HG03565 (cell line): Measurements from ENCODE around the gene BCDIN3D.

ENCODE experiments used
- ATAC-seq: cut with Tn5 transposase; IDR thresholded peaks from one replicate; pipeline ENCODE4 v1.9.1; 2021; ENCODE audit warnings: mild to moderate bottlenecking, moderate library complexity; ENCODE audit not compliant: unreplicated experiment

The BCDIN3D gene

GRCh38 chr12:49800421-49801140 is 42.3 kb downstream of the BCDIN3D start:
- ATAC-seq: no peak

GRCh38 chr12:49798934-49799333 is 44.0 kb downstream of the BCDIN3D start:
- ATAC-seq: no peak

GRCh38 chr12:49798248-49798647 is 44.7 kb downstream of the BCDIN3D start:
- ATAC-seq: no peak

- ATAC-seq: no peak
These were observed 45.5 kb downstream of the BCDIN3D start for GRCh38 chr12:49797449-49797776.

GRCh38 chr12:49796606-49797448 is 46.1 kb downstream of the BCDIN3D start:
- ATAC-seq: no peak

GRCh38 chr12:49796155-49796554 is 46.8 kb downstream of the BCDIN3D start:
- ATAC-seq: no peak

GRCh38 chr12:49795654-49796105 is 47.2 kb downstream of the BCDIN3D start:
- no peak for ATAC-seq

- no peak for ATAC-seq
These were observed 47.9 kb downstream of the BCDIN3D start for GRCh38 chr12:49794811-49795653.

GRCh38 chr12:49794021-49794420 is 48.9 kb downstream of the BCDIN3D start:
- ATAC-seq: no peak

- no peak for ATAC-seq
These were observed 49.3 kb downstream of the BCDIN3D start for GRCh38 chr12:49793620-49794019.

GRCh38 chr12:49792976-49793580 is 49.8 kb downstream of the BCDIN3D start:
- ATAC-seq: no peak

GRCh38 chr12:49792181-49792970 is 50.5 kb downstream of the BCDIN3D start:
- ATAC-seq: no peak

GRCh38 chr12:49791700-49792099 is 51.2 kb downstream of the BCDIN3D start:
- no peak for ATAC-seq

- ATAC-seq: no peak
These were observed 52.0 kb downstream of the BCDIN3D start for GRCh38 chr12:49790741-49791555.

GRCh38 chr12:49789992-49790391 is 52.9 kb downstream of the BCDIN3D start:
- no peak for ATAC-seq

GRCh38 chr12:49787672-49788071 is 55.2 kb downstream of the BCDIN3D start:
- no peak for ATAC-seq
